HAP-1 (cell line): Measurements from ENCODE around the gene SLC18A3.

Source experiments
- DNase-seq, 2 experiments: peaks; one replicate each; pipeline ENCODE4 v3.0.0-alpha.2; 2016 to 2020; ENCODE audit warnings: low spot score in 2 of 2
- H3K27me3 ChIP-seq: fragments of 250-450 bp; sonication (Bioruptor Pico); 2 replicates; pipeline ENCODE4 v1.5.1; 2020; ENCODE audit warnings: low read depth, mild to moderate bottlenecking, moderate library complexity
- H3K36me3 ChIP-seq: fragments of 250-450 bp; sonication (Bioruptor Pico); replicated peaks from 2 replicates; pipeline ENCODE4 v1.5.1; 2020; ENCODE audit warnings: mild to moderate bottlenecking
- H3K4me1 ChIP-seq: fragments of 250-450 bp; sonication (Bioruptor Pico); 2 replicates; pipeline ENCODE4 v1.5.1; 2020; ENCODE audit warnings: mild to moderate bottlenecking
- H3K4me3 ChIP-seq: fragments of 250-450 bp; sonication (Bioruptor Pico); 2 replicates; pipeline ENCODE4 v1.5.1; 2020; ENCODE audit warnings: mild to moderate bottlenecking, moderate library complexity
- H3K9me3 ChIP-seq: fragments of 250-450 bp; sonication (Bioruptor Pico); 2 replicates; pipeline ENCODE4 v1.5.1; 2020; ENCODE audit warnings: mild to moderate bottlenecking, moderate library complexity
- in situ Hi-C: fragments of 300-500 bp; cut with MboI; formaldehyde crosslinking; loops from 3 replicates; pipeline ENCODE4 v1.14.3; 2020; ENCODE audit warnings: low sequenced_read_pairs, inconsistent platforms, mixed read lengths

SLC18A3 gene

DNA sequence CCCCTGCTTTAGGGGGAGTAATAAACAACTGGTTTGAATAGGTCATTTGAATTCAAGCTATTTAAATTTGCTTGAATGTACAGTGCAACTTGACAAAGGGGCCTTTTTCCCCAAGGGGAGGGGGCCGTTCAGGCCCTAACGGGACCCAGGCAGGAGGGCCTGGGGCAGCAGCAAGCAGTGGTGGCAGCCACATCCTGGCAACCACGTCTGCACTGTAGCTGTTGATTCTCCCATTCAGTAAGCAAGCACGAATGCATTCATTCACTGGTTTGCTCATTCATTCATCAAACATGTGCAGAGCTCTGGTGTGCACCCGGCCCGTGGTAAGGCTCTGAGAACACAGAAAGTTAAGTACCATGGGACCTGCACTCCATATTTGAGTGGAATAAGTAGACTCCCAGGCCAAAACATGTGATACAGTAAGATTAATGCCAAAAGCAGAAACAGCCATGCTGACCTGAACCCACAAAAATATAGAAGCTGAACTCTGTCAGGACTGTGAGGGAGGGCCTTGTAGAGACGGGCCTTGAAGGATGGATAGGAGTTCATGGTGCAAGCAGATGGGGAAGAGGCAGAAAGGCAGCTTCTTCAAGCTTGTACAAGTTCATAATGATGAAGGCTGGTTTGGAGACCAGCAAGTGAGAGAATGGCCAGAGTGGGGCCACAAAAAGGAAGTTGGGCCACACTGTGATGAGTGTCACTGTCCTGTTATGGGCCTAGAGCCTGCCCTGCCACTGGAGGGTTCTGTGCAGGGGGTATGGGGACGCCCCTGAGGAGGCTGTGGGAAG, 40.0 kb downstream of the SLC18A3 start:
- H3K4me1 ChIP-seq = no peaks in the 10 kb centered on the region
- no peaks in the 10 kb centered on the region for H3K27me3 ChIP-seq
- no peaks in the 10 kb centered on the region for H3K9me3 ChIP-seq
- in situ Hi-C loops = no loop called here
- no peak overlapping the region for H3K4me3 ChIP-seq
- H3K36me3 ChIP-seq = no peaks in the 10 kb centered on the region
- DNase-seq = no peak

DNA sequence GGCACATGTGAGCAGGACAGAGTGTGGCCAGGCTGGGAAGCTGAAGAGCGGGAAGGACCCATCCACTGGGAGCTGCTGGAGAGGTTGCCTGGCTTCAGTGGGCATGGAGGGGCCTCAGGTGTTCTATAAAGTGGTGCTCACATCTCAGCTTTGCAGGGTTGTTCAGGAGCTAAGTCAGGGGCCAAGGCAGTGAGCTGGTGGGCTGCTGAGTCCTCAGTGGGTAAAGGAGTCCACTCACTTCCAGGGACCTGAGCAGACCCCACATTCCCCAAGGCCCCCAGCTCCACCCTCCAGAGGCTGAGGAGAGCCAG, 40.6 kb downstream of the SLC18A3 start:
- H3K4me1 ChIP-seq = no peaks in the 10 kb centered on the region
- DNase-seq = no peak
- in situ Hi-C loops = no loop called here
- H3K4me3 ChIP-seq = no peak overlapping the region
- no peaks in the 10 kb centered on the region for H3K27me3 ChIP-seq
- H3K36me3 ChIP-seq = no peaks in the 10 kb centered on the region
- no peaks in the 10 kb centered on the region for H3K9me3 ChIP-seq

DNA sequence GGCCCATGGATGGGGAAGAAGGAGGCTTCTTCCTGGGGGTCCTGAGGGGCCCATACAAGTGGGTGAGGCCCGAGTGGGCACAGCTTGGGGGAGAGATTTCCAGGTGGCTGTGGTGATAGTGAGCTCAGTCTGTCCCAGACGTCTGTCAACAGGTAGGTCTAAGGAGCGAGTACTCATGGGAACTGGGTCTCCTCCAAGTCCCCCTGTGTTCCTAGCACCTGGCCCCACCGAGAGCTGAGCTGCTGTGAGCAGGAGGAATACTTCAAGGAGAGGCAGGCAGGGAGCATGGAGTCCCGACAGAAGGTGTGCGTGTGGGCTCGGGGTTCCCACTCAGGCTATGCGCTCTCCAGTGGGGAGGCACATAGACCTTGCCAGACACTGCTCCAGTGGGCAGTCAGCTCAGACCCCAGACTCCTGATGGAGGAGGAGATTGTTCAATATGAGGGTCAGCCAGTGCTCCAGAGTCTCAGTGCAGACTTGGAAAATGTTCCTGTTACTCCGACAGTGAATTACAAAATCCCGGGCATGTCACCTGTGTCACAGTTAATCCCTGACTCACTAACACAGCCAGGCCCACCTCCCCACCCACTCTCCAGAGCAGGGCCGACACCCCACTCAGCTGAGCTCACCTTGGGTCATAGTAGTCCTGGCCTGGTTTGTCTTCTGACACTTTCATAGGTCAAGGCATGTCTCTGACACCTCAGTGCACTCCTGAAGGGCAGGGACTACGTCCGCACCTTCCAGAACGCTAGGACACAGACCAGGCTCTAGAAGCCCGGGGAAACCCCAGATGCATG, 41.1 kb downstream of the SLC18A3 start:
- no peak overlapping the region for H3K4me3 ChIP-seq
- H3K27me3 ChIP-seq = no peaks in the 10 kb centered on the region
- no peaks in the 10 kb centered on the region for H3K9me3 ChIP-seq
- H3K36me3 ChIP-seq = no peaks in the 10 kb centered on the region
- H3K4me1 ChIP-seq = no peaks in the 10 kb centered on the region
- in situ Hi-C loops = no loop called here
- no peak for DNase-seq

DNA sequence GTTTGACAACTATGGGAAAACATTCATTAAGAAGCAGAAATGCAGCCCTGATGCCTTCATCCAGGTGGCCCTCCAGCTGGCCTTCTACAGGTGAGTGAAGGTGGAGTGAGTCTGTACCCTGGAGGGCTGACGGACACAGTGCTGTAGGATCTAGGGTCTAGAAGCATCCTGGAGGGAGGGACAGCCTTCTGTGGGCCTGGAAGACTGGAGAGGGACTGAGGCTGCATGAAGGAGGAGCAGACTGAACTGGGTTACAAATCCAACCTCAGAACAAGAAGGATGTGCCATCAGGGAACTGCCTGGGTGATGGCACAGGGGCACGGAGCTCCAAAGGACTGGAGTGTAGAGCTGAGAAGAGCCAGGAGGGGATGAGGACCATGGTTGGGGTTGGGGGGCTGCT, 41.8 kb downstream of the SLC18A3 start:
- no peaks in the 10 kb centered on the region for H3K27me3 ChIP-seq
- no peaks in the 10 kb centered on the region for H3K9me3 ChIP-seq
- no peak overlapping the region for H3K4me3 ChIP-seq
- in situ Hi-C loops = no loop called here
- no peaks in the 10 kb centered on the region for H3K36me3 ChIP-seq
- no peaks in the 10 kb centered on the region for H3K4me1 ChIP-seq
- no peak for DNase-seq

DNA sequence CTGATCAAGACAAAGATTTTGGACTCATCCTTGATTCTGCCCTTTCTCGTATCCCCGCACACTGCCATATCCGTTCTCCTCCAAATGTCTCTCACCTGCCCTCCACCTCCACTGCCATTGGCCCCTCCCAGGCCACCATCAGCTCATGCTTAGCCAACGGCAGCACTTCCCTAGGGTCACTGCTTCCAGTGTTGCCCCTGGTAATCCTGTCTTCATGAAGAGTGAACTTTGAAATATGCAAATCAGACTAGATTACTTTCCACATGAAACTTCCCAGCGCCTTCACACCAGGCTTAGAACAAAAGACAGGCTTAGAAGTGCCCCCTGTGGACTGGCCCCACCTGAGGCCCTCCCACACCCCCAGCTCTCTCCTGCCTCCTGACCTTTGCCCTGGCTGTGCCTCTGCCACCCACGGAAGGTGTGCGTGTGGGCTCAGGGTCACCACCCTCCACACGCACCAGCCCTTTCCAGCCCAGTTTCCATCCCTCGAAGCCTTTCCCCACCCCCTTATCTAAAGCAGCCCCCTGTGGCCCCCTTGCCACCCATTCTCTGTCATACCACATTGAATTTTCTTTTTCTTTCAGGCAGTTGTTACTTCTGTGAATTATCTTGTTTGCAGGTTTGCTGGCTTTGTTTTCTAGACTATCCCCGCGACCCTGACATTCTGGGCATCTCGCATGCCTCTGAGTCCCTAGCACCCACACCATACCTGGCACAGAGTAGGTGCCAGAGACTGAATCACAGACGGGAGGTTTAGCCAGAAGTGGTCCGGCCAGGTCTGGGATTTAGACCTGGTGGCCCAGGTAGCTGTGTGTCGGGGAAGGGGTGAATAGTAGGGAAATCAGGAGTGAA, 42.5 kb downstream of the SLC18A3 start:
- Histone ChIP-seq H3K4me1 (no peaks in the 10 kb centered on the region), H3K9me3 (no peaks in the 10 kb centered on the region), H3K36me3 (no peaks in the 10 kb centered on the region), H3K4me3 (no peak overlapping the region), H3K27me3 (no peaks in the 10 kb centered on the region)
- no peak for DNase-seq
- in situ Hi-C loops = no loop called here

DNA sequence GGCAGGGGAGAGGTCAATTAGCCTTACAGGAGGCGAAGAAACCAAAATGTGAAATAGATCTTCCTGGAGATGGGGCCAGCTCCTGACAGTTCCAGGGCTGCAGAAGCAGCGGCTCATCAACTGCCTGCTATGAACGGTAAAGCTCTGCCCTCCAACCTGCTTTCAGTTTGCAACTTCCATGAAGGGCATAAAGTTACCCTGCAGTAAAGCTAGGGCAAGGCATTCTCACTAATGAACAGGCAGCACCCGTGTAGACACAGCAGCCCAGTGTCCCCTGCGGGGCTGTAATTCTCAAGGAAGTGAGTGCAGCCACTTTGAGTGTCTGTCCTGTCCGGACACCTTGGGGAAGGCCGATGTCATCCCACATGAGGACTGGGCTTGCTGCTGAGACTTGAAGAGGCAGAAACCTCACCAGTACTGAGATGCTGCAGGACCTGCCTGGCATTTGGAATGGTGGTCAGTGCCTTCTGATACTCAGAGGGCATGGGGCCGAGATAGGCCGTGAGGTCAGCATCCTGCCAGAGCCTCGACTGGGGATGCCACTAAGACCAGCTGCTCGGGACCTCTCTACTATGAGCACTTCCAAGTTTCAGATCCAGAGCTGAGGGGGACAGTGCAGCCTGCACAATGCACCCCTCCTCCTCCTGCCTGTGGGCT, 43.3 kb downstream of the SLC18A3 start:
- no peaks in the 10 kb centered on the region for H3K4me1 ChIP-seq
- DNase-seq = no peak
- no peaks in the 10 kb centered on the region for H3K36me3 ChIP-seq
- in situ Hi-C loops = no loop called here
- H3K4me3 ChIP-seq = no peak overlapping the region
- H3K27me3 ChIP-seq = no peaks in the 10 kb centered on the region
- H3K9me3 ChIP-seq = no peaks in the 10 kb centered on the region

DNA sequence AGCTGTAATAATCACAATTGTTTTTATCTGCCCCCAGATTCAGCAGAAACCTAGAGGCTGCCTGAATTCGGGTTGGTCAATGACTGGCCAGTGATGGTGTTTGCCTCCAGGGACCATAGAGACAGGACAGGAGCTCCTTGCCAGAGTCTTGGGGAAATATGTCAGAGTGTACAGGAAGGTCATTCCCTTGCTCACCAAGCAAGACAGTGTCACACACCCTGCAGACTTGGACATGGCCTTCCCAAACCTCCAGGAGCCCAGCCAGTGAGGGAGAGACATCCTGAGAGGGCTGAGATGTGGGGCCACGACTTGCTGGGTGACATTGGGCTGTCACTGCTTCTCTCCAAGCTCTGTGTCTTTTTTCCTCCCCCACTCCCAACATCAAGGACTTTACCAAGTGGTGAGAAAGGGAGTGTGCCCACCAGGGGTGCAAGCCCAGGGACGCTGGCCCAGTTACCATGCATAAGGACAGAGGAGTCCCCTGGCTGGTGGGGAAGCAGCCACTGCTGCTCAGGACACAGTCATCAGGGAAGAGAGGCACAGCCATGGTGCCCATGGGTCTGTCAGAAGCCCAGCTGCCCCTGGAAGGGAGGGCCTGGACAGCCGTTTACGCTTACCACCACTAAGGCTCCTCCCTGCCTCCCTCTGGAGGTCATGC, 44.1 kb downstream of the SLC18A3 start:
- in situ Hi-C loops = no loop called here
- no peak for DNase-seq
- H3K4me1 ChIP-seq = no peaks in the 10 kb centered on the region
- H3K27me3 ChIP-seq = no peaks in the 10 kb centered on the region
- no peak overlapping the region for H3K4me3 ChIP-seq
- no peaks in the 10 kb centered on the region; the same call in 1 of the 2 replicates for H3K9me3 ChIP-seq
- no peaks in the 10 kb centered on the region for H3K36me3 ChIP-seq

DNA sequence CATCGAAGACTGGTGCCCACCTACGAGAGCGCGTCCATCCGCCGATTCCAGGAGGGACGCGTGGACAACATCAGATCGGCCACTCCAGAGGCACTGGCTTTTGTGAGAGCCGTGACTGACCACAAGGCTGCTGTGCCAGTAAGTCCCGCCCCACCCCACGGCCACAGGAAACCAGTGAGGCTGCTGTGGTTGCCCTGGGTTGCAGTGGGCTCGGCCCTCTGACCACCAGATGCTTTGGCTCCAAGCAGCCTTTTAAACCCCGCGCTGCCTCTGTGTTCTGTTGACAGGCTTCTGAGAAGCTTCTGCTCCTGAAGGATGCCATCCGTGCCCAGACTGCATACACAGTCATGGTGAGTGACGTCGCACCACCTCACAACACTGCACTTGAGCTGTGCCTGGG, 45.0 kb downstream of the SLC18A3 start:
- Histone ChIP-seq H3K36me3 (no peaks in the 10 kb centered on the region), H3K4me3 (no peak overlapping the region), H3K27me3 (no peaks in the 10 kb centered on the region), H3K4me1 (no peaks in the 10 kb centered on the region), H3K9me3 (no peaks in the 10 kb centered on the region; the same call in 1 of the 2 replicates)
- in situ Hi-C loops = no loop called here
- no peak for DNase-seq

DNA sequence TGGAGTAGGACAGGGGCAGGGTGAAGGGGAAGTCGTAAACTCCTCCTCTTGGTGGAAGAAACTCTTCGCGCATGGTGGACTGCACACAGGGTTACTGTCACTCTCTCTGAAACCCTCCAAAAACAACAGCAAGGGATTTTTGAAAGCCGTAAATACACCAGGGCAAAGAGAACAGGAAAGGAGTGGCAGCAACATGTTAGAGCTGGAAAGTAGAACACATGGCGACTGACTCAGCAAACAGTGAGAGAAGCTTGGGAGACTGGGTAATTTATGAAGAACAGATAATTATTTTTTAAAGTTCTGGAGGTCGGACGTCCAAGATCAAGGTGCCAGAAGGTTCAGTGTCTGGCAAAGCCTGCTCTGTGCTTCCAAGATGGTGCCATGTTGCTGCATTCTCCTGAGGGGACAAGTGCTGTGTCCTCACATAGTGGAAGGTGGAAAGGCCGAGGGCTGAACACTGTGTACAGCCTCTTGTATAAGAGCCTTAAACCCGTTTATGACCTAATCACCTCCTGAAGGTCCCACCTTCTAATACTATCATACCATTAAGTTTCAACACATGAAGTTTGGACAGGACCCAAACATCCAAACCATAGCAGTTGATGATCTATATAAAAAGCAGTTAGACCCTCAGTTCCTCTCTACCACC, 46.9 kb downstream of the SLC18A3 start:
- Histone ChIP-seq H3K4me3 (no peak overlapping the region), H3K4me1 (no peaks in the 10 kb centered on the region), H3K36me3 (no peaks in the 10 kb centered on the region), H3K27me3 (no peaks in the 10 kb centered on the region), H3K9me3 (no peaks in the 10 kb centered on the region; the same call in 1 of the 2 replicates)
- in situ Hi-C loops = no loop called here
- no peak for DNase-seq

DNA sequence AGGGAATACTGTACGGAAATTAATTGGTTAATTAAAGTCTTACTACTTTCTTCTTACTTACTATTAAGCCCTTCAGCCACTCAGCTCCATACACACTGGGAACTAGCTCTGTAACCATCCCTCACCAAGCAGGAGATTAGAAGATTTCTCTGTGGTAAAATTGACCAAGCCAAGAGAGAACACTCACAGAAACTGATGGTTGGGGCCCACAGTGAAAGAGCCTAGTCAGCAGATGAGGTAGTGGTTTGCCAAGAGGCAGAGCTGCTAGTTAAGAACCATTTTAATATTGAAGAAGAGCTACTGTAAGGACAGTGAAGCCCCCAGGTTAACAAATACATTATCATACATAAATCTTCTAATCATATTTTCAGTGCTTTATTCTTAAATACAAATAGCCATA, 47.5 kb downstream of the SLC18A3 start:
- no peak for DNase-seq
- no peak overlapping the region for H3K4me3 ChIP-seq
- in situ Hi-C loops = no loop called here
- no peaks in the 10 kb centered on the region for H3K27me3 ChIP-seq
- no peaks in the 10 kb centered on the region for H3K4me1 ChIP-seq
- no peaks in the 10 kb centered on the region for H3K36me3 ChIP-seq
- H3K9me3 ChIP-seq = no peaks in the 10 kb centered on the region; the same call in 1 of the 2 replicates

DNA sequence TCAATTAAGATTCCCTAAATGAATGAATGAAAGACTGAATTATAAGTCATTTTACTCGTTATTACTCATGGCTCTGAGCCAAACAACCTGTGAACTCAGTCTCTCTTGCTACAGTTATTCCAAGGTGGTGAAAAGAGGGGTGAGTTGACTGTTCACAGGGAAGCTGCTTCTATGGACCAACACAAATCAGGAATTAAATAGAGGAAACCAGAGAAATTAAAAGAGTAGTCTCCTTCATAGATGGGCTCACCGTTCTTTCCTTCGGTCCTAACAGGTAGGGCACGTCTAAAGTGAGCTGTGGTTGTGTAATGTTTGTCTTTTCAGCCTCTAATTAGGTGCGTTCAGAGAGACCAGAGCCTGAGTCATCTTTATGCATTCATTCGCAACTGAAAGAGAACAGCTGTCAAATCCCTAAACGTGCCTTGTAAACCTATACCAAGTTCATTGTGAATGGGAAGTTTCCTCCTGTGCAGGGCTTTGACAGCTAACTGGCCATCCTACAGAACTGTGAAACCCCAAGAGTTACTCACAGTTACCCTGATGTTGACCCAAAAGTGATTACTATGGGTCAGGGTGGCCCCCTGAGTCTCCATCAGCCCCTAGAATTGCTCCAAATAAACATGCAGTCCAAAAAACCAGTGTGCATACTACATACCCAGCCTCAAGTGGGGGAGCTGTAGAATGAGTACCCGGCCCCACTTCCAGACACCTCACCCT, 51.2 kb downstream of the SLC18A3 start:
- in situ Hi-C loops = no loop called here
- no peak for DNase-seq
- Histone ChIP-seq H3K27me3 (no peaks in the 10 kb centered on the region), H3K36me3 (no peaks in the 10 kb centered on the region), H3K4me3 (no peak overlapping the region), H3K4me1 (no peaks in the 10 kb centered on the region), H3K9me3 (no peaks in the 10 kb centered on the region; the same call in 1 of the 2 replicates)
